HFFc6 (cell line): ENCODE data around the gene MCM5. TPM values are rescaled to one million over a fixed set of nuclear protein-coding genes. Genes with fewer than 3 reads are reported as not detected.

ENCODE experiments used
- DNase-seq: peaks from one replicate; pipeline ENCODE4 v3.0.0-alpha.2; 2018
- H3K27ac Mint-ChIP-seq: 2 replicates; pipeline ENCODE4 v1.8.0; 2020; ENCODE audit warnings: mild to moderate bottlenecking, mixed read lengths
- H3K27me3 Mint-ChIP-seq: 2 replicates; pipeline ENCODE4 v1.8.0; 2021; ENCODE audit warnings: mild to moderate bottlenecking, moderate library complexity, mixed read lengths; ENCODE audit not compliant: insufficient read depth
- H3K36me3 Mint-ChIP-seq: 2 replicates; pipeline ENCODE4 v1.8.0; 2021; ENCODE audit warnings: low read depth, mixed read lengths
- H3K4me1 Mint-ChIP-seq: 2 replicates; pipeline ENCODE4 v1.8.0; 2020; ENCODE audit warnings: low read depth, mixed read lengths
- H3K4me3 Mint-ChIP-seq: 2 replicates; pipeline ENCODE4 v1.8.0; 2020; ENCODE audit warnings: mild to moderate bottlenecking, moderate library complexity, mixed read lengths
- H3K9me3 Mint-ChIP-seq: 2 replicates; pipeline ENCODE4 v1.8.0; 2020; ENCODE audit warnings: mild to moderate bottlenecking, mixed read lengths
- total RNA-seq, 6 experiments: library from RNA; stranded (reverse); fragmentation: NEBNext Ultra II Directional; extraction: Animal tissue kit (Norgen Biotek cat#: 25700); gene quantifications; 2 replicates in 1 of 6; 3 replicates in 5 of 6; pipeline ENCODE4 v1.2.3, GENCODE V29; 2021
- TF ChIP-seq, protein P1 (sequence below): fragments of 200-600 bp; sonication (generic); IDR thresholded peaks from 2 replicates; pipeline ENCODE4 v1.5.0; 2021; ENCODE audit warnings: antibody characterized with exemption, mild to moderate bottlenecking

Gene MCM5
- total RNA-seq, 6 experiments from 2014 or later, result 41.1 to 96.3 (median 79.9) TPM

DNA sequence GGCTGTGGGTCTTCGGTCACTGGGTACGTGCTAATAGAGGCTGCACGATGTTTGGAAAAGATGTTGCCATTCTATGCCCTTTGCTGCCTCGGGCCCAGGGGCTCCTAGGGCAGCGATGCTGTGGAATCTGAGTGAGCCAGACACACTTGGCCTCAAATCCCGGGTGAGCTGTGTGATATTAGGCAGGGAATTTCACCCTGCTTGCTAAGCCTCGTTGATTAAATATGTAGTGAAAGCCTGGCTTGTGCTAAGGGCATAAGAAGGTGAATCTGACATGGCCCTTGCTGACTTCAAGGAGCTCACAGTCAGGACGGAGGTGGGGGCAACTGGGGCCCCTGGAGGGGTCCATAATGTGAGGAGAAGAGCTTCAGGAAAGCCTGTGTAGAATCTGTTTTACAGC is 24.4 kb upstream of the MCM5 start:
- Mint-ChIP-seq H3K4me1 (peaks cover 74% of the 10 kb centered on the region), H3K27me3 (0 out of 2 replicates have a peak, but pooled peaks cover 4% of the 10 kb centered on the region), H3K36me3 (no peaks in the 10 kb centered on the region), H3K4me3 (no peak overlapping the region), H3K9me3 (no peaks in the 10 kb centered on the region), H3K27ac (peak overlapping the region; percentile 72)
- TF ChIP-seq, protein P1, sequence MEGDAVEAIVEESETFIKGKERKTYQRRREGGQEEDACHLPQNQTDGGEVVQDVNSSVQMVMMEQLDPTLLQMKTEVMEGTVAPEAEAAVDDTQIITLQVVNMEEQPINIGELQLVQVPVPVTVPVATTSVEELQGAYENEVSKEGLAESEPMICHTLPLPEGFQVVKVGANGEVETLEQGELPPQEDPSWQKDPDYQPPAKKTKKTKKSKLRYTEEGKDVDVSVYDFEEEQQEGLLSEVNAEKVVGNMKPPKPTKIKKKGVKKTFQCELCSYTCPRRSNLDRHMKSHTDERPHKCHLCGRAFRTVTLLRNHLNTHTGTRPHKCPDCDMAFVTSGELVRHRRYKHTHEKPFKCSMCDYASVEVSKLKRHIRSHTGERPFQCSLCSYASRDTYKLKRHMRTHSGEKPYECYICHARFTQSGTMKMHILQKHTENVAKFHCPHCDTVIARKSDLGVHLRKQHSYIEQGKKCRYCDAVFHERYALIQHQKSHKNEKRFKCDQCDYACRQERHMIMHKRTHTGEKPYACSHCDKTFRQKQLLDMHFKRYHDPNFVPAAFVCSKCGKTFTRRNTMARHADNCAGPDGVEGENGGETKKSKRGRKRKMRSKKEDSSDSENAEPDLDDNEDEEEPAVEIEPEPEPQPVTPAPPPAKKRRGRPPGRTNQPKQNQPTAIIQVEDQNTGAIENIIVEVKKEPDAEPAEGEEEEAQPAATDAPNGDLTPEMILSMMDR, result no peak
- DNase-seq, result no peak

DNA sequence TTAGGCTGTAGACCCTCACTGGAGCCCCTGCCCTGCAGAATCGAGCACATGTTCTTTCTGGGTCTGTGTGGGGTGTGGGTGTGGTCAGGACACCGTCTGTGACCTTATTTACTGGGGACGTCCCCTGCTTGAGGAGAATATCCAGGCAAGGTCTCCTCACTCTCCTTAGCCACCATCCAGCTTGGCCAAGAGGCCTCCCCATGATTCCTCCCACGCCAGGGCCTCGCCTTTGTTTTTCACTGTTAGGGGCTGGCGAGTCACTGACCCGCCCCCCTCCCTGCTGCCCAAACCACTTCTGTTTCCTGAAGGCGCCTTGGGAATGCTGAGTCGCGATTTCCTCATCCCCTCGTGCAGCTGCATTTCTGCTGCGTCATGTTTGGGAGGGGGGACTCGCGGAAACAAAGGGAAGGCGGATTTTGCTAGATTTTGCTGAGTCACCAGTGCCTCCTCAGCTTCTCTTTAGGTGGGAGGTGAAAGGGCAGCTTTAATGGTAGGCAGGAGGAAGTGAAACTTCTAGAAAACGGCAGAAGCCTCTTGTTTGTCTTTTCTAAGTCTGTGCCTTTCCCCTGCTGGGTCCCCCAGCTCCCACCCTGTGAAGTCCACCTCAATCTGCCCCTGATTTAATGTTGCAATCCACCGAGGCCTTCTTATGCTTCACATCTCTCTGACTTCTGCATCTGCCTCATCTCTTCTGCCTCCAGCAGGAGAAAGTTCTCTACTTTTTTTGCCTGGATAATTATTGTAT is 23.0 kb upstream of the MCM5 start:
- TF ChIP-seq, protein P1, result no peak
- peak overlapping the region; percentile 98 for H3K27ac Mint-ChIP-seq
- no peaks in the 10 kb centered on the region for H3K9me3 Mint-ChIP-seq
- H3K4me1 Mint-ChIP-seq, result peaks cover 77% of the 10 kb centered on the region
- DNase-seq, result peak; percentile 96
- peak overlapping the region; percentile 73 for H3K4me3 Mint-ChIP-seq
- 0 out of 2 replicates have a peak, but pooled peaks cover 5% of the 10 kb centered on the region for H3K27me3 Mint-ChIP-seq
- no peaks in the 10 kb centered on the region for H3K36me3 Mint-ChIP-seq

DNA sequence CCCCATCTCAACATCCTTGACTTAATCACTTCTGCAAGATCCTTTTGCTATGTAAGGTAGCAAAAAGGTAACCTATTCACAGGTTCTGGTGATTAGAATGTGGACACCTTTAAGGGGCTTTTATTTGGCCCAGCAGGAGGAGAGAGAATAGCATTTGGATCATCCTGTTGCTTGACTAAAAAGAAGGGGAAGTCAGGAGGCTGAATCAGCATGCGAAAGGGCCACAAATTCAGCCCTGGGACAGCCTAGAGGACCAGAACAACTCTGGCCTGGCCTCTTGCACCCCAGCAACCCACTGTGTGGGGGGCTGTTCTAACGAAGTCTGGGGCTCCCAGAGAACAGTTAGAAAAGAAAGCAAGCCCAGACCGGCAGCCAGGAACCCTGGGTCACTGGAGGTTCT is 22.2 kb upstream of the MCM5 start:
- peak overlapping the region; percentile 73; the same call in 1 of the 2 replicates for H3K4me3 Mint-ChIP-seq

DNA sequence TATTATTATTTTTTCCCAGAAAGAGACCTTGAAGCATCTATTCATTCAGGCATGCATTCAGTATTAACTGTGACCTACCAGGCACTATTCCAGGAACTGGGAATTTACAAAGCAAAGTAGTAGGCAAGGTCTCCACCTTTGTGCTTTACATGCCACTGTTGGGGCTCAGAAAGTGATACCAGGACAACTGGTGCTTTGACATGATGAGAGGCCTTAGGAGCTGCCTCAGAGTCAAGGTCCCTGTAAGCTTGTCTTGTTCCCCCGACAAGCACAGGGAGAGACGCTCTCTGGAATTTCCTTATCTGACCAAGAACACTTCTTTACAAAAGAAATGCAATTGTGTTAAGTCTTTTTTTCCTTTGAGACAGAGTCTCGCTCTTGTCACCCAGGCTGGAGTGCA is 21.3 kb upstream of the MCM5 start:
- no peak overlapping the region for H3K4me3 Mint-ChIP-seq
- TF ChIP-seq, protein P1, result no peak
- peaks cover 7% of the 10 kb centered on the region; the same call in 1 of the 2 replicates for H3K36me3 Mint-ChIP-seq
- H3K27me3 Mint-ChIP-seq, result peaks cover 2% of the 10 kb centered on the region; the same call in 1 of the 2 replicates
- H3K9me3 Mint-ChIP-seq, result no peaks in the 10 kb centered on the region
- peak overlapping the region; percentile 81 for H3K27ac Mint-ChIP-seq
- peaks cover 83% of the 10 kb centered on the region for H3K4me1 Mint-ChIP-seq
- no peak for DNase-seq

More for the DNA sequence above, 22.2 kb upstream of the MCM5 start:
- H3K27ac Mint-ChIP-seq, result peak overlapping the region; percentile 98
- peaks cover 78% of the 10 kb centered on the region for H3K4me1 Mint-ChIP-seq
- H3K27me3 Mint-ChIP-seq, result peaks cover 2% of the 10 kb centered on the region; the same call in 1 of the 2 replicates
- no peaks in the 10 kb centered on the region for H3K36me3 Mint-ChIP-seq
- TF ChIP-seq, protein P1, result no peak
- DNase-seq, result no peak
- H3K9me3 Mint-ChIP-seq, result no peaks in the 10 kb centered on the region

DNA sequence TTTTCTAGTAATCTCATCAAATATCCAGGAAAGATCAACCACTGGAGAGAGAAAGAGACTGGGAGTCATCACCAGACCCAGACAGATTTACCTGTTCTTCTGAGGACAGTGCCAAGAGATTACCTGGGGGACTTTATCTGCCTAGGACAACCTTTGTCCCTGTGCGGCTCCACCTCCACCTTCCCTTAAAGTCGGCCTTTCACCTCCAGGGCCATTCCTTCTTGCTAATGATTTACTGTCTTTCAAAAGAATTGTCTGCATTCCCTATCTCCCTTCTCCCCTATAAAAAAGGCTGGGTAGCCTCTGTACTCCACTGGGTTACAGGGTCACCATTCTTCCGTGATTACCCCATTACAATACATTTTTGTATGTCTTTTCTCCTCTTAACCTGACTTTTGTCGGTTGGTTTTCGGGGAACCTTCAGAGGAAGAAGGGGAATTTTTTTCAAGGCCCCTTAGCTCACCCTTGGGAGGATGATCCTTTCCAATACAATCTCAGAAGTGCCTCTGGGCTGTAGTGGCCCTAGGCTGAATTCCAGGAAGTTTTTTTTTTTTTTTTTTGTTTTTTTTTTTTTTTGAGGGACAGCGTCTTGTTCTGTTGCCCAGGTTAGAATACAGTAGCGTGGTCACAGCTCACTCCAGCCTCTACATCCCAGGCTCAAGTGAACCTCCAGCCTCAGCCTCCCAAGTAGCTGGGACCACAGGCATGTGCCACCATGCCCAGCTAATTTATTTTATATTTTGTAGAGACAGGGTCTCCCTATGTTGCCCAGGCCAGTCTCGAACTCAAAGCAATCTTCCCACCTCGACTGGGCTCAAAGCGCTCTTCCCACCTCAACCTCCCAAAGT is 20.6 kb upstream of the MCM5 start:
- Mint-ChIP-seq H3K27me3 (peaks cover 2% of the 10 kb centered on the region; the same call in 1 of the 2 replicates), H3K4me1 (peaks cover 84% of the 10 kb centered on the region), H3K9me3 (no peaks in the 10 kb centered on the region), H3K4me3 (peak overlapping the region; percentile 99; the same call in 1 of the 2 replicates), H3K27ac (peak overlapping the region; percentile 81), H3K36me3 (peaks cover 9% of the 10 kb centered on the region; the same call in 1 of the 2 replicates)
- TF ChIP-seq, protein P1, result no peak
- DNase-seq, result no peak
